Measurements from ENCODE around the gene MRPS18C.
"Not testable (repeated sequence)": the region's sequence is repeated elsewhere in the genome, so short reads cannot be mapped to it uniquely, and the experiment has no call there.

The MRPS18C gene

GRCh38 chr4:83498187-83498586, 42.3 kb downstream of the MRPS18C start:
- DNase-seq (ENCODE audit: low read depth): no peak

GRCh38 chr4:83501671-83502070, 45.8 kb downstream of the MRPS18C start:
- not testable (repeated sequence) for DNase-seq (ENCODE audit: low read depth)

GRCh38 chr4:83503974-83504373, 48.1 kb downstream of the MRPS18C start:
- no peak for DNase-seq (ENCODE audit: low read depth)

DNA sequence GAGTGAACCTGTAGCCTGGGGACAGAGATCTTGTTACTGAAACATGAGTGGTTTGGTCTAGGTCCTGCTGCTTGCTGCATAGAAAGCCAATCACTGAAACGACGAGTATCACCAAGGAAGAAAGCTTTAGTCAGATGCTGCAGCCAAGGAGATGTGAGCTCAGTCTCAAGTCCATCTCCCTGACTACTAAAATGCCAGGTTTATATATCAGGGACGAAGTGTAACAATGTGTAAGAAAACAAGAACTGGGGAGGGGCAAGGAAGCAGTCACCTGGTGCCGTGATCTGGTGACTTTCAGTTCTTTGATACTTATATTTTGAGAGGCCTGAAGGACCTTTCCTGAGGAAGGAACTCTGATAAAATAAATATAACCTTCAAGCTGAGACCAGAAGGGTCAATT, 48.6 kb downstream of the MRPS18C start:
- no peak for DNase-seq (ENCODE audit: low read depth)

- no peak for DNase-seq (ENCODE audit: low read depth)
These were observed 49.1 kb downstream of the MRPS18C start for GRCh38 chr4:83504996-83505395.

- DNase-seq (ENCODE audit: low read depth): peak; percentile 55
These were observed 53.3 kb downstream of the MRPS18C start for GRCh38 chr4:83509156-83509585.

GRCh38 chr4:83510442-83510841, 54.6 kb downstream of the MRPS18C start:
- no peak for DNase-seq (ENCODE audit: low read depth)
